HS-5 (cell line): ENCODE measurements around the gene CNPY3.

Experiments used
- DNase-seq: peaks from one replicate; pipeline ENCODE4 v3.0.0-alpha.2; 2012; ENCODE audit warnings: low read depth

Gene CNPY3

DNA sequence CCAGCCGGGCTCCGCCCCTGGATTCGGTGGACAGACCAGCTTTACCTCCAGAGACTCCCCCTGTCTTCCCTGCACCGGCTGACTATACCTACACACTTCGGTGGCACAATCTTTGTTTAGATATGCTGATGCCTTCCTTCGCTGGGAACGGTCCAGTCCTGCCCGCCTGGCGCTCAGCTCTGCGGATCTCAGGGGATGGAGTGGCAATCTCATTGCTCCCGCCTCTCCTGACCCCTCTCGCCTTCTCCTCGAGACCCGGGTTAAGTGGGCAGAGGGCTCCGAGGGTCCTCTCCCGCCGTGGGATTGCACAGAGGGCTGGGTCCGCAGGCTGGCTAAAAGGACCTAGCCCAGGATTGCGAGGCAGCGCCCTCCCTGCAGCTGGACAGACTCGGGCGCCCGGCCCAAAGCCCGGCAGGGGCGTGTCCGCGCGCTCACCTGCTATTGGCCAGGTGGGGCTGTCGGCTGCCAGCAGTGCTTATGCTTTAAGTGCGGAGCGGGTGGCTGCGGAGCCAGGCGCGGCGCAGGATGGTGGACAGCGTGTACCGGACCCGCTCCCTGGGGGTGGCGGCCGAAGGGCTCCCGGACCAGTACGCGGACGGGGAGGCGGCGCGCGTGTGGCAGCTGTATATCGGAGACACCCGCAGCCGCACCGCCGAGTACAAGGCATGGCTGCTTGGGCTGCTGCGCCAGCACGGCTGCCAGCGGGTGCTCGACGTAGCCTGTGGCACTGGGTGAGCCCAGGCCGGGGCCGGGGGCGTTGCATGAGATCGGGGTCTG is 31.2 kb downstream of the CNPY3 start, which contains the start of gene GNMT:
Gene GNMT, plus strand, starts transcription at position 512 of the 777 bp plus-strand sequence. Its CDS starts 14 bp downstream, at position 526.
- DNase-seq = no peak

DNA sequence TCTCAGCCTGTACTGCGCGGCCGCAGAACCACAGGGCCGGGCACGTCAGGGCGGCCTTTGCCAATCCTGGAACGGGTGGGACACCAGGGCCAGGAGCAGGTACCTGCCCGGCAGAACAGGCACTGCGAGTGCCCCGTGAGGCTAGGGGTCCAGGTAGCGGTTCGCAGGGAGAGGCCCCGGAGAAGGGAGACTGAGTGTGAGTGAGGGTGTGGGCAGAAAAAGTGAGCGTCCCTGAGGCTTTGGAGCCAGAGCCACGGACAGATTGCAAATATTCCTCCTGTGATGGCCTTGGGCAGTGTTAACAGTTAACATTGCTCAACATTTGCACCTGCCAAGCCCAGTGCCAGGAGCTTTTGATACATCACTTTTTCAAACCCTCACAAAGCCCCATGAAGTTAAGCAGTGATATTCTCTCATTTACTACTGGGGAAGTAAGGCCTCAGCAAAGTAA is 31.8 kb downstream of the CNPY3 start:
- DNase-seq = no peak

DNA sequence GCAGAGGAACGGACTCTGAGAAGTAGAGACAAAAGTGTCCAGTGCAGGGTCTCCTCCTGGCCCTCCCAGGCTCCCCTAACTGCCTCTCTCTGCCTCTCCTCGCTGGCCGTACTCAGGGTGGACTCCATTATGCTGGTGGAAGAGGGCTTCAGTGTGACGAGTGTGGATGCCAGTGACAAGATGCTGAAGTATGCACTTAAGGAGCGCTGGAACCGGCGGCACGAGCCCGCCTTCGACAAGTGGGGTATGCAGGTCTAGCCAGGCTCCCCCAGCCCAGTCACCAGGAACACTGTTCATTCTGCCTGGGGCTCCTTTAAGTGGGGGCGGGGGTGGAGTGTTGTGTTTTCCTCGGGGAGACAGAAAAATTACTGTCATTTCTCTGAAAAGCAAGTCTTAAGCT is 32.8 kb downstream of the CNPY3 start:
- DNase-seq = no peak

DNA sequence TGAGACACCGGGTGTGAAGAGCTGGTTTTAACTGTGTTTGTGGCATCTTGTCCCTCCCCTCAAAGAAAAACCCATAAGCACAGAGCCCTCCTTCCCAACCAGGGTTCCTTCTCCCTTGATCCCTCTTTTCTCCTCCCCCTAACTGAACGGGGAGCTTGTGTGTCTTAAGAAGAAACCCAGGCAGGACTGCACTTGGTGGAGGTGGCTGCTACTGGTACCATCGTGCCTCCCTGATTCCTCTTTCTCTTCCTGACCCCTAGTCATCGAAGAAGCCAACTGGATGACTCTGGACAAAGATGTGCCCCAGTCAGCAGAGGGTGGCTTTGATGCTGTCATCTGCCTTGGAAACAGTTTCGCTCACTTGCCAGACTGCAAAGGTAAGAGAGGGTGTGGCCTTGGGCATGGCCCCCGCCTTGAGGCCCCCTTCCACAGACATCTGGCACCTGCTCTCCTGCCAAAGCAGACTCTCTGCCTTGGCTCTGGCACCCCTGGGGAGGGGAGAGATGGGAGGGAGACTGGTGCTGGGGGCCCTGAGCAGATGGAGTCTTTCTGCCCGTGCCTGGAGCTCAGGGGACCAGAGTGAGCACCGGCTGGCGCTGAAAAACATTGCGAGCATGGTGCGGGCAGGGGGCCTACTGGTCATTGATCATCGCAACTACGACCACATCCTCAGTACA is 33.4 kb downstream of the CNPY3 start:
- no peak for DNase-seq

DNA sequence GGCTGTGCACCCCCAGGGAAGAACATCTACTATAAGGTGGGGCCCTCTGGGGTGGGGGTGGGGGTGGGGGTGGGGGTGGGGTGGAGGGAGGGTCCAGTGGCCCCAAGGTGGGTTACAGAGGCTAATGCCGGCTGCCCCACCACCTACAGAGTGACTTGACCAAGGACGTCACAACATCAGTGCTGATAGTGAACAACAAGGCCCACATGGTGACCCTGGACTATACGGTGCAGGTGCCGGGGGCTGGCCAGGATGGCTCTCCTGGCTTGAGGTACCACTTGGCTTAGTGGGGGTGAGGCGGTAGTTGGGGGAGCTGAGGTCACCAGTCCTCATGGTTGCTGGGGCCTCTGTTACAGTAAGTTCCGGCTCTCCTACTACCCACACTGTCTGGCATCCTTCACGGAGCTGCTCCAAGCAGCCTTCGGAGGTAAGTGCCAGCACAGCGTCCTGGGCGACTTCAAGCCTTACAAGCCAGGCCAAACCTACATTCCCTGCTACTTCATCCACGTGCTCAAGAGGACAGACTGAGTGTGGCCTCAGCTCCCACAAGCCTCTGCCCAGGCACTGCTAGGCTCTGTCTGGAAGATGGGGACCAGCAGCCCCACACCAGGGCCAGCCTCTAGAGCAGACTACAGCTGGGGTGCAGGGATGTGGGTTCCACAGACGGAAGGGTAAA is 34.0 kb downstream of the CNPY3 start:
- DNase-seq = no peak

DNA sequence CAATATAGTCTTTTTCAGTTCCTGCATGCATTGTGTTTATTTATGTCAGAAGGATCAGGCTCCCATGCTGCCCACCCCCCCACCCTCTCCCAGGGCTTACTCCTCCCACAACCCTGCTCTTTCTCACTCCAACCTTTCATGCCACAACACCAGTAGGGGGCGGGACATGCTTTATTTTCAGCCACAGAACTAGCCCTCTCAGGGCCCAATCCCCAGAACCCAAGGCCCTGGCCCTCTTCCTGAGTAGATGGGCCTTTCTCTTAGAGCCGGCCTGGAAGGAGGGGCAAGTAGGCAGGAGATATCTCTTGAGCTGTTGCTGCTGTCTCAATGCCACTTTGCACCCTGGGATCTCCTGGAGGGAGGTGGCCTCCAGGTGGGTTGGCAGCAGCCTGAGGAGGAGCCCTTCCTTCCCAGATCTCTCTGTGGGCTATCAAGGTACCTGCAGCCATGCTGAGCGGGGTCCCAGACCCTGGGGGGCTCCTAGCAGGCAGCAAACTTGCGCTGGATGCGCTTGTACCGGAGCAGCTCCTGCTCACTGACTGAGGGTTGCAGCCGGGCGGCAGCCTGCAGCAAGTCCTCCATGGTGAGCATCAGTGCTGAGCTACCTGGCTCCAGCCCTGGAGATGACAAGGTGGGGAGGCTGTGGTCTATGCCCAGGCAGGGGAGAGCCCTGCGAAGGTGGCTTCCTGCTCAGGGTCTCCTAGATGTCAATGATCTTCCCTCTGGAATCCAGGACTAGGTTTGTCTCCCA is 34.8 kb downstream of the CNPY3 start:
- no peak for DNase-seq

DNA sequence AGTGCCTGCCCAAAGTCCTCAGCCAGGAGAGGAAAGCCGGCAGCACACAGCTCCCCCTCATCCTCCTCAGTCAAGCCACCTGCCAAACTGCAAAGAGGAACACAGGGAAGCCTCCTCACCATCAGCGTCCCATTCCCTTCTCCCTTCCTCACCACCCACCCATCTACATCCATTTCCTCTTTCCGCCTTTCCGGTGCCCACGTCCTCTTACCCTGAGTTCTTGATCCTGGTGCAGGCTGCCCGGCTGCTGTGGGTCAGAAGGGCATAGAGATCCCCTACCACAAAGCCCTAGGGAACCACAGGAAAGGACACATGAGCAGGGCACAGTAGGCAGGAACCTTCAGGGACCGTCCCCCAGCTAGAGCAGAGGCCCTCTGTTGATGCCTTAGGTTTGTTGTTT is 37.3 kb downstream of the CNPY3 start:
- no peak for DNase-seq

DNA sequence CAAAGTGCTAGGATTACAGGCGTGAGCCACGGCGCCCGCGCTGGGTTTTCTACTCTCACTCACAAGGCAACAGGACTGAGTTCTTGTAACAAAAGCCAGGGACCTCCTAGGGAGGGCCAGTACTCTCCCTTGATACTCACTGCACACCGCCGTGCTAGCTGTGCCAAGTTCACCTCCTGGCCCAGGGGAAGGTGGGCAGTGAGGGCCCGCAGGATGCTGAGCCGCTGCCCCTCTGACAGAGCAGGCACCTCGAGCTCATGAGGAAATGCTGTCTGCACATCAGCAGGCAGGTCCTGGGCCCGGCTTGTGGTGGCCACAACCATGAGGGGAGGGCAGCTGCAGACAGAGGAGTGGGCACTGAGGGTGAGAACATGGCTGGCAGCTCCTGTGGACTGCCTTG is 37.9 kb downstream of the CNPY3 start:
- DNase-seq = no peak

DNA sequence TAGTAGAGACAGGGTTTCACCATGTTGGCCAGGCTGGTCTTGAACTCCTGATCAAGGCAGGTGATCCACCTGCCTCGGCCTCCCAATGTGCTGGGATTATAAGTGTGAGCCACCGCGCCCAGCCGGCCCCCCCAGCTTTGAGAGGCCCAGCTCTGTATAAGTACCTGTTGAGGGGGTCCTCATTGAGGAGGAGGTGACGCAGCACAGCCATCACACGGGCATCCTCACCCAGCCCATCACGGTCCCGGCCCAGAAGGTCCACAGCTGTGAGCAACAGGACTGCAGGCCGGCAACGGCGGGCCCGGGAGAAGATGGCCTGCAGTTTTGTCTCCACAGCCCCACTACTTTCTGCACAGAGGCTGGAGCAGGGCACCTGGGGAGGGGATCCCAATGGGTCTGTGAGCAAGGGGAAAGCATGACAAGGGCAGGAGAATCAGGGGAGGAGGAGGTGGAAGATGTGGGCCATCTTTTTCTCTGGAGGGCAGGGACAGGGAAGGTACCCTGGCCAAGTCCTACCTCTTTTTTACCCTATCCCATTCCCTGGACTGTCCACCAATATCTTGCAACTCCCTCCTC is 38.9 kb downstream of the CNPY3 start:
- no peak for DNase-seq

DNA sequence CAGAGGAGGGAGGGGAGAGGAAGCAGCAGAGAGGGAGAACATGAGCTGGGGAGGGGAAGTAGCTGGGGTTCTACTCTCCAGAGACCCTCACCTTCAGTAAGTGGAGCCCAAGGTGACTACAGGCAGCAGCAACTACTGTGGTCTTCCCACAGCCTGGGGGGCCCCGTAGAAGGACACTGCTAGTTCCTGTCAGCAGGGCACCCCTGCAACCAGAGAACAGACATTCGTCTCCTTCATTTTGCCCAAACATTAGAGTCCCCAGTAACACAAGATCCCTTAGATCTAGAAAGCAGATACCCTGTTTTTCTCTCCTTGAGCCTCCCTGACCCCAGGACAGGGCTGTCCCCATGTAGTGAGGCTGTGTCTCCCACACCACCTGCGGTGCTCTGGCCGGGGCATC is 39.5 kb downstream of the CNPY3 start:
- no peak for DNase-seq

DNA sequence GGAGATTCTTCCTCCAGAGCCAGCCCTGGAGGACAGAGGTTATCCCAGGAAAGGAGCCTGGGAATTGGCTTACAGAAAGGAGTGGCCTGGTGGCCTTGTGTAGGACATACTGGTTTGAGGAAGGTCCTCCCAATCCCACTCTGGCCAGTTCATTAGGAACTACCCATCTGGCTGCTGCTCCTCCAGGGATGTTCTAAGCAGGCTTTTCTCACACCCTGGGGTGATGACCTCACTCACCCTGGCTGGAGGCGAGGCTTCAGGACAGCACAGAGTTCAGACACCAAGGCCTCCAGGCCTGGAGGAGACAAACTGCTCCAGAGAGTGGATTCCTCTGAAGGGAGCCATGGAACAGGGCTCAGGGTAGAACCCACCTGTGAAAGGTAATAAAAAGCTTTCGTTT is 40.2 kb downstream of the CNPY3 start:
- DNase-seq = no peak

DNA sequence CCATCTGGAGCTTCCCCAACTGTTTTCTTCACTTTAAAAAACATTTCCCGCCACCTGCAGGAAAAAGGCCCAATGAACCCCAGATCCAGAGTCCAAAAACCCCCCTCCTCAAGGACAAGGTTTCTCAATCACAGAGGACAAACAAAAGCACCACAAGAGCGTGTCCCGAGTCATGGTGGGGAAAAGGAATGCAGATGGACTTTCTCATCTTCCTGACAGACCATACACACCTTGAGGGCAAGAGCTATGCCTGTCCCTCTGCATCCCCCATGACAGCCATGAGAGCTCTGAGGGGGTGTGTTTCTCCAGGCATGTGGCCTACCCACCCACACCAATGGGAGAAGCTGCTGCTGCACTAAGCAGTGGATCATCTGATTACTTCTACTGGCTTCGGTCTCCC is 40.7 kb downstream of the CNPY3 start:
- no peak for DNase-seq

DNA sequence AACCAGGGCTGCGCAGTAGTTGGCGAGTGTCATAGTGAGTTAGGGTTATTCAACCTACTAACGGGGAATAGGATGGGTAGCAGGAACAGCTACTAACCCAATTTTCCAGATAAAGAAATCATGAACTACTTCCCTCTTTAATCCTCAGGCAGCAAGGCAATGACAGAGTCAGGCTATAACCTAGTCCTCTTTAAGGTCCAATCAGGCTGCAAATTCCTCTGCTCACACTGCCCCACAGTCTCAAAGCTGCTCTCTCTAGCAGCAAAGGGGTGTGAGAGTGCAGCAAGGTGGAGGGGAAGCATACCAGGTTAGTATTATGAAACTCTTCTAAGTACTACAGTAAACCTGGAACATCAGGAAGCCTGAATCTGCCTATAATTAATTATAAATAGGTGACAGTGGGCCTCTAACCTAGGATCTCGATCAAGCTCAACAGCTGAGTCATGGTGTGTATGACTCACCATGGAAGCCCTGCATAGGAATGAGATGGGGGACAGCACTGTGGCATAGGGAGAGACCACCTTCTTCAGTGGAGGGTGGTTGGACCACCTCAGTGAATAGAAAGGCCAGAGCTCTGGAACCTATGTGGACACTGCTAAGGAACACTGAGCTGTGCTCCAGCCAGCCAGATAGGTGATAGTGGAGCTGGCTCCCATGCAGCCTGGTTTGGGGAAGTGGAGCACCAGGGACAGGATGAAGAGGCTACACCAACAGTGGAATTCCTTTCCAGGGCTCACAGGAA is 41.8 kb downstream of the CNPY3 start:
- no peak for DNase-seq

DNA sequence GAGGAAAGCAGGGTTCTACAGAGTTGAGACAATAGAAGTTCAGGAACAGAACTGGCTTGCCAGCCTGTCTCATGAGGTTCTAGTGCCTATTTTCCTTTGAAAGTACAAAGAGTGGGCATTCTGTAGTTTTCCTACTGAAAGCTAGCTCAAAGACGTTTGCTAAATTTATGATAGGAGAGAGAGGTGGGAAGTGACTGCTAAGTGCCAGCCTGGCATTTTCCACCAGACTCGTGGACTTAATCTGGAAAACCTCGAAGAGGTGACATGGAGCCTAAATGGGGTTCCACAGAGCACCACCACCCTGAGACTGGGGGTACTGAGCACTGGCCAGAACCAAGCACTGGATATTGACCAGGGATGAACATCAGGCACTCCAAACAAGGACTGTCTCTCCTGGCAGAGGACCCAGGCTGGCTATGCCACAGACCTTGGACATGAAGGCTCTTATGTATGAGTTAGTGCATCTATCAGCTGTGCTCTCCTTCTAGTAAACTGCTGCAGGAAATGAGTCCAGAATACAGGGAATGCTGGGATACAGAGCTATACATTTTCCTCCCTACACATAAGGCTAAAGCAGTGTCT is 42.6 kb downstream of the CNPY3 start:
- no peak for DNase-seq

DNA sequence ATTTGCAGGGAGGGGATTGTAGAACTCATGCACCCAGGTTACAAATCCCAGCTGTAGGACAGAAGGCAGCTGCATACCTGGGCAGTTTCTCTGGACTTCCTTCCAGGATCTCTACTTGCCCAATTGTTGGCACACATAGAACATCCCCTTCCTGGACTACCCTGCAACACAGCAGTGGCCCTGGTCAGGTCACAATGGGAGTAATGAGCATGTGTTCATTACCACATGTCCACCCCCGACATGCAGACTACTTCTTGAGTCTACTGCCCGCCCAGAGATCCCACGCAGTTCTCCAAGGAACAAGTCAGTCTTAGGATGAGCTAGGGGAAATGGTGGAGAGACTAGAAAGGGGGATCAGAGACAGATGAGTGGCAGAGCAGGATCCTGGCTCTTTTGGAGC is 44.6 kb downstream of the CNPY3 start:
- DNase-seq = no peak

DNA sequence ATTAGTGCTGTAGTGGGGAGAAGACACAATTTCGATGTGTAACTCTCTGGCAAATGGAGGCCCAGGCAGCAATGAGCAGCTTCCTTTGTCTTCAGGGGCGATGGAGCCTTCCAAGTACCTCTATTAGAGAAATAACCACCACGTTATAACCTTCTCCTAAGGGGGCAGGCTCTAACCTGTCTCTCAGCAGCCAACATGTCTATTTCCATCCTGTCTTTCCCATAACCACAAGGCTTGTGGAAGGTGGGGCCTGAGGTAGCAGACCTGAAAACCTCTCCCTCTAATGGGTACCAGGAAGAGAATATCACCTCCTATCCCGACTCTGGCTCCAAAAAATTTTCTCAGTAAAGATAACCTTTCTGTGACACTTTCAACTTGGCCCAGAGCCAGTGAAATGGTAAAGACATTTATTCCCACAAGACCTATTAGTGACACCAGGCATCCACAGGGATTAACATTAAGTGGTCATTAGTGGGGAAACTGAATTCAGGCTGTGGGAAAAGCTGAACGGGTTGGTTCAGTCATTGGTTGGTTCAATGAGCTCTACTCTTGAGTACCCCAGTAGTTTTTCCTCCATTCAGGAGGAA is 45.7 kb downstream of the CNPY3 start:
- no peak for DNase-seq

DNA sequence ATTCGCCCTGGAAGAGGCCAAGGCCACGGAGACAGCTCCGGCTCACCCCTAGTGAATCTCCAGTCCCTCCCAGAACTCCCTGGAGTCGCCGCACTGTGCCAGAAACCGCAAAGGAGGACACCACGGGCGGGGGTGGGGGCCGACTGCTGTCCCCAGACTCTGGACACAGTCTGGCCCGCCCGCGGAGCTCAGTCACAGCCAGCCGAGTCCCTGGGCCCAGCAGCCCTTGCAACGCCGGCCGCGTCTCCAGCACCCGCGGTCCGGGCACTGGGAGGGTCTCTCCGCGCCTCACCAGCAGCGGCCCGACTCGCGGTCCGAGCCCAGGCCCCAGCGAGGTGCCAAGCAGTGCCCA is 49.2 kb downstream of the CNPY3 start:
- no peak for DNase-seq

DNA sequence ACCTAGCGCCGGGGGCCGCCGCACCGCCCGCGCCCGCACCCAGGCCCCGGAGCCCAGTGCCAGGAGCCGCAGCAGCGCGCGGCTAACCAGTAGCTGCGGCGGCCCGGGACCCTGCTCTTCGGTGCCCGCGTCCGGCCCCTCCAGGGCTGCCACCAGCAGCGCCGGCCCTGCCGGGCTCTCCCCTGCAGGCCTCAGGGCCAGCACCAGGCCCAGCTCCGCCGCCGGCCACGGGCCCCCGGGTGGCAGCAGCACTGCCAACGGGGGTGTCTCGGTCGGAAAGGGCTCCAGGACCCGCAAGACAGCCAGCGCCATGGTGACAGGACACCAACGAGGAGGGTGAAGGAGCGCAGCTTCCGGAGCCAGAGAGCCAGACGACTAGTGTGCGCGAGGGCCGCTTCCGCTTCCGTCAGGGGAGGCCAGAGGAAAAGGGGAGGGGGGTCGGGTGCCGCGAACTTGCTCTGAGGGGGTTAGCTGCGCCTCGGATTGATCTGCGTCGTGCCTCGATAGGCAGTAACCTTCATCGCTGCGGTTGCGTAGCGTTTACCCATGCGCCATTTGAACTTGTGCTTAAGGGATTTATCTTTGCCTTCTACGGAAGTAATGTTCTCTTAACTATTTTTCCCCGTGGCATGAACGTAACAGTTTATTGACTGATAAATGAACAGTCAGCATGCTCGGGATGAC is 49.7 kb downstream of the CNPY3 start, which contains the start of gene PEX6:
Gene PEX6, minus strand, starts transcription at position 343 of the 684 bp plus-strand sequence. Its CDS starts 31 bp downstream, at position 312.
- peak; percentile 54 for DNase-seq

DNA sequence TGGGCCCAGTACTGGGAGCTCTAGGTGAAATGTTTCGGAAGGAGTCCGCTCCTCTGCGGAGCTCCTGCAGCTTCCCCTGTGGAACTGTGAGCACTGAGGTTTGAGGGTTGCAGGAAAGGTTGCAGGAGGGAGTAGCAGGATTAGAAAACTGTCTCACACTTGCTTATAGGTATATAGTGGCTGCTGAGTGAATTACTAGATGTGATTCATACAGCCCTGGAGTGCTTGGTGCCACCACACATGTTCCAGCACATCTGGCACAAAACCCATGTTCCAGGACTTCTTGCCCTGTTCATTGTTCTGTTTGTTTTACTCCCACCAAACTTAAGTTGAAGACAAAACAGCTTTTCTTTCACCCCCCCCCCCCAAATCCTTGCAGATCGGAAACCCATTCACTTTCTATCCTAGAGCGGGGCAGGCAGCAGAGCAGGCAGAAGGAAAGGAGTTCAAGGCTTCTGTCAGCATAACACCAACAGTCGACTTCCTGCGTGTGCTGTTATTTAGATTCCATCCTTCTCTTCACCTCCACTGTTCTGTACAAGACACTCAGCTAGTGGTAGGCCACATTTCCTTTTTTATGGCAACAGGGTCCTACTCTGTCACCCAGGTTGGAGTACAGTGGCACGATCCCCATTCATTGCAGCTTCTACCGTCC is 50.4 kb downstream of the CNPY3 start:
- no peak for DNase-seq
